ENCODE measurements around the gene MED31.

The MED31 gene

DNA sequence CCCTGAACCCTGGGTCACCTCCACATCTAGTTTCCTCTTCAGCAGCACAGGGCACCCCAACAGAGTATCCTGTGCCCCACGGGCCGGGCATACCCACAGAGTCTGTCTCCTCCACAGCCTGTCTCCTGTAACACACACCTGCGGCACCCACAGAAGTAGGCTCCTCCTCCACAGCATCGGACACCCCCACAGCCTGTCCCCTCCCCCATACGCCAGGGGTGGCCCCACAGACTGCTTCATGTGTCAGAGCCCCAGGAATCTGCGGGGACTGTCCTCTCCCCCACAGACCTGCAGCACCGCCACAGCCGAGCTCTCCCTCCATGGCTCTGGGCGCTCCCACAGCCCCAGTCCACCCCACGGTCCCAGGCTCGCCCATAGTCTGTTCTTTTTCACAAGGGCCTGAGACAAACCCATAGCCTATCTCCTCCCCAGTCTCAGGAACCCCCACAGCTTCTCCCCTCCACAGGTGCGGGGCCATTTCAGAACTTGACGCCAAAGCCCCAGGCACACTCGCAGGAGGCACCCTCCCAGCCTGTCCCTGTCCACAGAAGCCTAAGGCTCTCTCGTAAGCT lies 12.3 kb downstream of the MED31 start:
- TF ChIP-seq, protein P1, sequence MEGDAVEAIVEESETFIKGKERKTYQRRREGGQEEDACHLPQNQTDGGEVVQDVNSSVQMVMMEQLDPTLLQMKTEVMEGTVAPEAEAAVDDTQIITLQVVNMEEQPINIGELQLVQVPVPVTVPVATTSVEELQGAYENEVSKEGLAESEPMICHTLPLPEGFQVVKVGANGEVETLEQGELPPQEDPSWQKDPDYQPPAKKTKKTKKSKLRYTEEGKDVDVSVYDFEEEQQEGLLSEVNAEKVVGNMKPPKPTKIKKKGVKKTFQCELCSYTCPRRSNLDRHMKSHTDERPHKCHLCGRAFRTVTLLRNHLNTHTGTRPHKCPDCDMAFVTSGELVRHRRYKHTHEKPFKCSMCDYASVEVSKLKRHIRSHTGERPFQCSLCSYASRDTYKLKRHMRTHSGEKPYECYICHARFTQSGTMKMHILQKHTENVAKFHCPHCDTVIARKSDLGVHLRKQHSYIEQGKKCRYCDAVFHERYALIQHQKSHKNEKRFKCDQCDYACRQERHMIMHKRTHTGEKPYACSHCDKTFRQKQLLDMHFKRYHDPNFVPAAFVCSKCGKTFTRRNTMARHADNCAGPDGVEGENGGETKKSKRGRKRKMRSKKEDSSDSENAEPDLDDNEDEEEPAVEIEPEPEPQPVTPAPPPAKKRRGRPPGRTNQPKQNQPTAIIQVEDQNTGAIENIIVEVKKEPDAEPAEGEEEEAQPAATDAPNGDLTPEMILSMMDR (IDR thresholded peaks at IDR 0.05; ENCODE audit: low read depth, low read length) = no peak
- in situ Hi-C loops (cut with HindIII; ENCODE audit: low sequenced_read_pairs) = no loop called here
- peak overlapping the region; percentile 90 for H3K4me3 ChIP-seq (ENCODE audit: low read depth, low read length)
- DNase-seq (ENCODE audit: low read depth, low spot score) = no peak

DNA sequence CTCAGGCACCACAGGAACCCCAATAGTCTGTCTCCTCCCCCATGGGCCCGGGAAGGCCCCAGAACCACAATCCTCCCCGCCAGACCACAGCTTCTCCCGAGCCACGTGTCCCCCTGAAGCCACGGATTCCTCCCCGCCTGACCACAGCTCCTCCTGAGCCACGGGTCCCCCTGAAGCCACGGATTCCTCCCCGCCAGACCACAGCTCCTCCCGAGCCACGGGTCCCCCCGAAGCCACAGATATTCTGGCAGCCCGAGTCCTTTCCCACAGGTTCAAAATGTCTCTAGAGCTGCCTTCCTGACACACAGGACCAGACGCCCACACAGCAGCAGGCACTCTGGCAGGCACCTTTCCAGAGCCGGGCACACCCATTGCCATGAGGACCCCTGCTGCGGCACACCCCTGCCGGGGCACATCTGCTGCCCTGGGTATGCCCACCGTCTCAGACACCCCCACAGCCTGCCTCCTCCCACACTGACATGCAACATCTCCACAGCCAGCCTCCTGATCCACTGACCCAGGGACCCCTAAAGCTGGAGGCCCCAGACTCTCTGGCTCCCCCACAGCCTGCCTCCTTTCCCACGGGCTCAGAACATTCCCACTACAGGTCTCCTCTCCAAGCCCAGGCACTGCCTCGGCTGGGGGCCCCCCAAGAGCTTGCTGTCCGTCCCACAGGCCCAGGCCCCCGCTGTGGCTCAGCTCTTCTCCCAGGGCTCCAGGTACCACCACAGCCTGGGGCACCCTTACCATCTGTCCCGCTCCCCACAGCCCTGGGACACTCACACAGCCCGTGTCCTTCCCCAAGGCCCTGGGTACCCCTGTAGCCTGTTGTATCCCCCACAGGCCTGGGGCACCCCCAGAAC lies 13.1 kb downstream of the MED31 start:
- in situ Hi-C loops (cut with HindIII; ENCODE audit: low sequenced_read_pairs) = no loop called here
- TF ChIP-seq, protein P1 (IDR thresholded peaks at IDR 0.05; ENCODE audit: low read depth, low read length) = no peak
- no peak overlapping the region for H3K4me3 ChIP-seq (ENCODE audit: low read depth, low read length)
- no peak for DNase-seq (ENCODE audit: low read depth, low spot score)

DNA sequence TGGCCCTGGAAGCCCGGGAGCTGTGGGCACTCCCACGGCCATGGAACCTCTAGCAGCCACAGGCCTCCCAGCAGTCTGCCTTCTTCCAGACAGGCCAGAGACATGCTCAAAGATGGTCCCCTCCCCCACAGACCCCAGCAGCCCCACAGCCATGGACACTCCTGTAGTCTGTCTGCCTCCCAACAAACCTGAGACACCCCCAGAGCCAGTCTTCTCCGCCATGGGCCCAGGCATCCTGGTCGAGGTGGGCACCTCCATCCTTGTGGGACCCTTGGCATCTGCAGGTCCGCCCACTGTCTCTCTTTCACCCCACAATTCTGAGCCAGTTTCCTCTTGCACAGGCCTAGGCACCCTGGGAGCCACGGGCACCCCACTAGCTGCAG lies 14.0 kb downstream of the MED31 start:
- H3K4me3 ChIP-seq (ENCODE audit: low read depth, low read length) = no peak overlapping the region
- in situ Hi-C loops (cut with HindIII; ENCODE audit: low sequenced_read_pairs) = no loop called here
- TF ChIP-seq, protein P1 (IDR thresholded peaks at IDR 0.05; ENCODE audit: low read depth, low read length) = no peak
- DNase-seq (ENCODE audit: low read depth, low spot score) = no peak

DNA sequence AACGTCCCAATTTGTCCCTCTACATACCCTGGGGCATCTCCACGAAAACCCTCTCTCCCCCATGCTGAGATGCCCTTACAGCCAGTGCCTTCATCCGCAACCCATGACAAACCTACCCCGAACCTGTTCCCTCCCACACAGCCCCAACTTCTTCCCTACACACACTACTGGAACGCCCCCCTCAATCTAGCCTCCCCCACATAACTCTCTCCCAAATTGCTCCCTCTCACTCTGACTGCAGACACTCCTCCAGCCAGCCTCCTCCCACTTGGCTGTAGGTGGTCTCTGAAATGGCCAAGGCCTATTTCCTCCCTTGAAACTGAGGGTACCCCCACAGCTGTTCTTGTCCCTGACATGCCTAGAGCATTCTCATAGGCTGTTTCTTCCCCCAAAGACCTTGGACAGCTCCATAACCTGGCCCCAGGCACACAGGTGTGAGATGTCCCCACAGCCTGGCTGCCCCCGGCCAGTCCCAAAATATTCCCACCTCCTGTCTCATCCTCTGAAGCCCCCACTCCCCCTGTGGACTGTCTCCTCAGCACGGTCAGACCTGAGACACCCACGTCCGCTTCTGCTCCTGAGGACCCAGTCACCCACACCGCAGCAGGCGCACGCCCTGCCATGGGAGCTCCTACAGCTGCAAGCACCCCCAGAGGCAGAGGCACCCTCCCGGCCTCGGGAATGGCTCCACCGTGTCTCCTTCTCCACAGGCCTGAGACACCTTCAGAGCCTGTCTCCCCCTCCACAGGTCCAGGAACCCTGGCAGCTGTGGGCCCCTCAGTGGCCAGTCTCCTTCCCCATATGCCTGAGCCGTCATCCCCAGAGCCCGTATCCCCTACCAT lies 14.6 kb downstream of the MED31 start:
- TF ChIP-seq, protein P1 (IDR thresholded peaks at IDR 0.05; ENCODE audit: low read depth, low read length) = no peak
- in situ Hi-C loops (cut with HindIII; ENCODE audit: low sequenced_read_pairs) = no loop called here
- no peak for DNase-seq (ENCODE audit: low read depth, low spot score)
- H3K4me3 ChIP-seq (ENCODE audit: low read depth, low read length) = no peak overlapping the region

DNA sequence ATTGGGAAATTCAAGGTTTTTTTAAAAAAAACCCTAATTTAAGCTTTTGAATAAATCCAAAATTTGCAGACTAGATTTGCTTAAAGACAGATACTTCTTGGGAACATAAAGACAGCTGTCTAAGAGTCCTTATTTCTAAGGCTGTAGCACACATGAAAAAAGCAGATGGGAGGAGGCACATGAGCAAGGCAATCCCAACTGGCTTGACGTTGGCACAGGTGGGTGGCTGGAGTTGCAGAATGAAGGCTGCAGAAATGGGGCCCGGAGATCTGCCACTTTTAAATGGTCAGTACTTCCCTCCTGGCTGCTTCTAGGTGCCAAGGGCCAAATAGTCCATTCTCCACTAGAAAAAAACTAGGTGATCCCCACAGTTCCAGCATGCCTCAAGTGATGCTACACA lies 15.3 kb downstream of the MED31 start:
- TF ChIP-seq, protein P1 (IDR thresholded peaks at IDR 0.05; ENCODE audit: low read depth, low read length) = no peak

DNA sequence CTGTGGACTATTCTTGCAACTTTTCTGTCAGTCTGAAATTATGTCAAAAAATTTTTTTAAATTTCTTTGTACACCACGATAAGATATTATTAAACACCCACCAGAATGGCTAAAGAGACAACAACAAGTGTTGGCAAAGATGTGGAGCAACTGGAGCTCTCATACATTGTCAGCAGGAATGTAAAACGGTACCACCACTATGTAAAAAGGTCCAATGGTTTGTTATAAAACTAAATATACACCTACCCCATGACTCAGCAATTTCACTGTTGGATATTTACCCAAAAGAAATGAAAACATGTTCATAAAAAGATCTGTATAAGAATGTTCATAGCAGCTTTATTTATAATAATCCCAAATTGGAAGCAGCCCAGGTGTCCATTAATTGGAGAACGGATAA lies 18.1 kb downstream of the MED31 start:
- no peak for DNase-seq (ENCODE audit: low read depth, low spot score)
- no peak overlapping the region for H3K4me3 ChIP-seq (ENCODE audit: low read depth, low read length)
- TF ChIP-seq, protein P1 (IDR thresholded peaks at IDR 0.05; ENCODE audit: low read depth, low read length) = no peak
- in situ Hi-C loops (cut with HindIII; ENCODE audit: low sequenced_read_pairs) = no loop called here

More for the DNA sequence above, 15.3 kb downstream of the MED31 start:
- no peak overlapping the region for H3K4me3 ChIP-seq (ENCODE audit: low read depth, low read length)
- in situ Hi-C loops (cut with HindIII; ENCODE audit: low sequenced_read_pairs) = no loop called here
- DNase-seq (ENCODE audit: low read depth, low spot score) = no peak

Data from astrocyte of the spinal cord (primary cell).